VCaP (cell line): Measurements from ENCODE around the gene STAC.

Experiments
- H3K27ac ChIP-seq: fragments of 450-650 bp; 2 replicates; pipeline ENCODE4 v1.5.1; 2017
- CTCF ChIP-seq: fragments of 450-650 bp; conservative IDR thresholded peaks from 2 replicates; pipeline ENCODE4 v1.5.1; 2017; ENCODE audit warnings: mild to moderate bottlenecking, moderate library complexity

The STAC gene

GRCh38 chr3:36380221-36381031, at the start of gene STAC:
Gene STAC, plus strand, starts transcription at chr3:36380504. Its CDS starts 140 bp downstream, at chr3:36380644.
- TF ChIP-seq CTCF: no peak
- no peak within 1 kb of the TSS for H3K27ac ChIP-seq

GRCh38 chr3:36332139-36332538, 48.2 kb upstream of the STAC start:
- H3K27ac ChIP-seq: no peak overlapping the region
- TF ChIP-seq CTCF: no peak

- H3K27ac ChIP-seq: no peak overlapping the region
- TF ChIP-seq CTCF: no peak
Observed at GRCh38 chr3:36362216-36362615, 18.1 kb upstream of the STAC start.

- H3K27ac ChIP-seq: no peak overlapping the region
- TF ChIP-seq CTCF: no peak
Observed at GRCh38 chr3:36362973-36363372, 17.3 kb upstream of the STAC start.

GRCh38 chr3:36364260-36364659, 16.0 kb upstream of the STAC start:
- H3K27ac ChIP-seq: no peak overlapping the region
- TF ChIP-seq CTCF: no peak

- H3K27ac ChIP-seq: no peak overlapping the region
- TF ChIP-seq CTCF: no peak
Observed at GRCh38 chr3:36365829-36366228, 14.5 kb upstream of the STAC start.

- no peak for TF ChIP-seq CTCF
- H3K27ac ChIP-seq: no peak overlapping the region
Observed at GRCh38 chr3:36366308-36366707, 14.0 kb upstream of the STAC start.
